PC-9 (cell line): ENCODE results near the gene NAA10.

Experiments used
- CTCF ChIP-seq: fragments of 200-600 bp; sonication (generic); conservative IDR thresholded peaks from 2 replicates; pipeline ENCODE4 v1.6.1; 2017; ENCODE audit warnings: mixed run types, antibody characterized with exemption, mild to moderate bottlenecking, moderate library complexity
- EZH2 ChIP-seq: fragments of 200-600 bp; sonication (generic); IDR thresholded peaks from 2 replicates; pipeline ENCODE4 v1.8.0; 2017; ENCODE audit warnings: antibody characterized with exemption, low read depth

GRCh38 chrX:153970357-153971123, 35.7 kb upstream of the NAA10 start:
- TF ChIP-seq CTCF = no peak
- TF ChIP-seq EZH2 = no peak
